ENCODE results near the gene GPR37L1.
"Not testable (repeated sequence)": the region's sequence is repeated elsewhere in the genome, so short reads cannot be mapped to it uniquely, and the experiment has no call there.

GPR37L1 gene

GRCh38 chr1:202156590-202156989 lies 33.9 kb downstream of the GPR37L1 start:
- DNase-seq, result no peak

- no peak for DNase-seq
These were observed 35.2 kb downstream of the GPR37L1 start for GRCh38 chr1:202157945-202158344.

GRCh38 chr1:202158810-202159533 lies 36.3 kb downstream of the GPR37L1 start:
- DNase-seq, result no peak

- DNase-seq, result peak in 3 of 4 experiments; percentile 25 to 31 (median 30)
These were observed 37.0 kb downstream of the GPR37L1 start for GRCh38 chr1:202159534-202160371.

GRCh38 chr1:202160377-202160940 lies 37.7 kb downstream of the GPR37L1 start, which contains the start of gene PTPN7:
TSS of gene PTPN7 (minus strand) at chr1:202160602. CDS start at chr1:202159402, 1,200 bp downstream.
- peak; percentile 45 to 71 (median 60) for DNase-seq

GRCh38 chr1:202161151-202162046 lies 38.7 kb downstream of the GPR37L1 start:
- no peak for DNase-seq

GRCh38 chr1:202162047-202162417 lies 39.3 kb downstream of the GPR37L1 start:
- DNase-seq, result peak in 1 of 4 experiments; percentile 10

GRCh38 chr1:202162418-202163280 lies 39.9 kb downstream of the GPR37L1 start:
- no peak for DNase-seq

- no peak for DNase-seq
These were observed 40.9 kb downstream of the GPR37L1 start for GRCh38 chr1:202163281-202164270.

GRCh38 chr1:202164271-202165037 lies 41.7 kb downstream of the GPR37L1 start:
- peak in 2 of 4 experiments; percentile 52 to 53 for DNase-seq

- peak in 1 of 4 experiments; percentile 5 for DNase-seq
These were observed 42.7 kb downstream of the GPR37L1 start for GRCh38 chr1:202165267-202165941.

- no peak for DNase-seq
These were observed 43.5 kb downstream of the GPR37L1 start for GRCh38 chr1:202165942-202166843.

- not testable (repeated sequence) for DNase-seq
These were observed 44.3 kb downstream of the GPR37L1 start for GRCh38 chr1:202167054-202167453.

GRCh38 chr1:202167708-202168415 lies 45.1 kb downstream of the GPR37L1 start:
- no peak for DNase-seq

- DNase-seq, result no peak
These were observed 46.1 kb downstream of the GPR37L1 start for GRCh38 chr1:202168861-202169260.

GRCh38 chr1:202170726-202171125 lies 48.0 kb downstream of the GPR37L1 start:
- no peak for DNase-seq
